Fibroblast of skin of right quadriceps (primary cell): ENCODE measurements around the gene MMEL1.
A peak's percentile ranks its signal among the peaks of the same experiment; 100 is the strongest.
"Not testable (repeated sequence)": the region's sequence is repeated elsewhere in the genome, so short reads cannot be mapped to it uniquely, and the experiment has no call there.

Source experiments
- DNase-seq: peaks from one replicate; pipeline ENCODE4 v3.0.0-alpha.2; 2013

MMEL1 gene

GRCh38 chr1:2632561-2633361 is at the start of gene MMEL1:
Gene MMEL1, minus strand, starts transcription at chr1:2633016. Its CDS starts 3,532 bp downstream, at chr1:2629484.
- no peak for DNase-seq

GRCh38 chr1:2676726-2677125 is 43.9 kb upstream of the MMEL1 start:
- DNase-seq = not testable (repeated sequence)

DNA sequence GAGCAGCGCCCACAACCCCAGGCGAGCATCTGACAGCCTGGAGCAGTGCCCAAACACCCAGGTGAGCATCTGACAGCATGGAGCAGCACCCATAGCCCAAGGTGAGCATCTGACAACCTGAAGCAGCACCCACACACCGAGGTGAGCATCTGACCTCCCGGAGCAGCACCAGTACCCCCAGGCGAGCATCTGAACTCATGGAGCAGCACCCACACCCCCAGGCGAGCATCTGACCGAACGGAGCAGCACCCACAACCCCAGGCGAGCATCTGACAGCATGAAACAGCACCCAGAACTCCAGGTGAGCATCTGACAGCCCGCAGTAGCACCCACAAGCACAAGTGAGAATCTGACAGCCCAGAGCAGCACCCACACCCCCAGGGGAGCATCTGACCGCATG is 38.8 kb upstream of the MMEL1 start:
- DNase-seq = not testable (repeated sequence)

DNA sequence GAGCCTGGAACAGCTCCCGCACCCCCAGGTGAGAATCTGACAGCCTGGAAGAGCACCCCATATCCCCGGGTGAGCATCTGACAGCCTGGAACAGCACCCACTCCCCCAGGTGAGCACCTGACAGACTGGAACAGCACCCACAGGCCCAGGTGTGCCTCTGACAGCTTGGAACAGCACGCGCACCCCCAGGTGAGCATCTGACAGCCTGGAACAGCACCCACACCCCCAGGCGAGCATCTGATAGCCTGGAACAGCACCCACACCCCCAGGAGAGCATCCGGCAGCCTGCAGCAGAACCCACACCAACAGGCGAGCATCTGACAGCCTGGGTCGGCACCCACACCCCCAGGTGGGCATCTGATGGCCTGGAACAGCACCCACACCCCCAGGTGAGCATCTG is 27.0 kb upstream of the MMEL1 start:
- DNase-seq = not testable (repeated sequence)

GRCh38 chr1:2657909-2658308 is 25.1 kb upstream of the MMEL1 start:
- DNase-seq = not testable (repeated sequence)

DNA sequence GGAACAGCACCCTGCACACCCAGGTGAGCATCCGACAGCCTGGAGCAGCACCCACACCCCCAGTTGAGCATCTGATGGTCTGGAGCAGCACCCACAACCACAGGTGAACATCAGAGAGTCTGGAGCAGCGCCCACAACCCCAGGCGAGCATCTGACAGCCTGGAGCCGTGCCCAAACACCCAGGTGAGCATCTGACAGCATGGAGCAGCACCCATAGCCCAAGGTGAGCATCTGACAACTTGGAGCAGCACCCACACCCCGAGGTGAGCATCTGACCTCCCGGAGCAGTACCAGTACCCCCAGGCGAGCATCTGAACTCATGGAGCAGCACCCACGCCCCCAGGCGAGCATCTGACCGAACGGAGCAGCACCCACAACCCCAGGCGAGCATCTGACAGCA is 24.3 kb upstream of the MMEL1 start:
- not testable (repeated sequence) for DNase-seq

DNA sequence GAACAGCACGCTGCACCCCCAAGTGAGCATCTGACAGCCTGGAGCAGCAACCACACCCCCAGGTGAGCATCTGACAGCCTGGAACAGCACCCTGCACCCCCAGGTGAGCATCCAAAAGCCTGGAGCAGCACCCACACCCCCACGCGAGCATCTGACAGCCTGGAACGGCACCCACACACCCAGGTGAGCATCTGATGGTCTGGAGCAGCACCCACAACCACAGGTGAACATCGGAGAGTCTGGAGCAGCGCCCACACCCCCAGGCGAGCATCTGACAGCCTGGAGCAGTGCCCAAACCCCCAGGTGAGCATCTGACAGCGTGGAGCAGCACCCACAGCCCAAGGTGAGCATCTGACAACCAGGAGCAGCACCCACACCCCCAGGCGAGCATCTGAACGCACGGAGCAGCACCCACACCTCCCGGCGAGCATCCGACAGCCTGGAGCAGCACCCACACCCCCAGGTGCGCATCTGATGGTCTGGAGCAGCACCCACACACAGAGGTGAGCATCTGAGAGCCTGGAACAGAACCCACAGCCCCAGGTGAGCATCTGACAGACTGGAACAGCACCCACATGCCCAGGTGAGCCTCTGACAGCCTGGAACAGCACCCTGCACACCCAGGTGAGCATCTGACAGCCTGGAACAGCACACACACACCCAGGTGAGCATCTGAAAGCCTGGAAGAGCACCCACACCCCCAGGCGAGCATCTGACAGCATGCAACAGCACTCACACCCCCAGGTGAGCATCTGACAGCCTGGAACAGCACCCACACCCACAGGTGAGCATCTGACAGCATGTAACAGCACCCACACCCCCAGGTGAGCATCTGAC is 23.0 kb upstream of the MMEL1 start:
- not testable (repeated sequence) for DNase-seq

DNA sequence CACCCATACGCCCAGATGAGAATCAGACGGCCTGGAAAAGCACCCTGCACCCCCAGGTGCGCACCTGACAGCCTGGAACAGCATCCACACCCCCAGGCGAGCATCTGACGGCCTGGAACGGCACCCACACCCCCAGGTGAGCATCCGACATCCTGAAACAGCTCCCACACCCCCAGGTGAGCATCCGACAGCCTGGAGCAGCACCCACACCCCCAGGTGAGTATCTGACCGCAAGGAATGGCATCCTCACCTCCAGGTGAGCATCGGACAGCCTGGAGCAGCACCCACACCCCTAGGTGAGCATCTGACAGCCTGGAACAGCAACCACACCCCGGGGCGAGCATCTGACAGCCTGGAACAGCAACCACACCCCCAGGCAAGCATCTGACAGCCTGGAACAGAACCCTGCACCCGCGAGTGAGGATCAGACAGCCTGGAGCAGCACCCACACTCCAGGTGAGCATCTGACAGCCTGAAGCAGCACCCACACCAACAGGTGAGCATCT is 21.7 kb upstream of the MMEL1 start:
- DNase-seq = not testable (repeated sequence)

GRCh38 chr1:2653741-2654442 is 21.1 kb upstream of the MMEL1 start:
- DNase-seq = not testable (repeated sequence)

DNA sequence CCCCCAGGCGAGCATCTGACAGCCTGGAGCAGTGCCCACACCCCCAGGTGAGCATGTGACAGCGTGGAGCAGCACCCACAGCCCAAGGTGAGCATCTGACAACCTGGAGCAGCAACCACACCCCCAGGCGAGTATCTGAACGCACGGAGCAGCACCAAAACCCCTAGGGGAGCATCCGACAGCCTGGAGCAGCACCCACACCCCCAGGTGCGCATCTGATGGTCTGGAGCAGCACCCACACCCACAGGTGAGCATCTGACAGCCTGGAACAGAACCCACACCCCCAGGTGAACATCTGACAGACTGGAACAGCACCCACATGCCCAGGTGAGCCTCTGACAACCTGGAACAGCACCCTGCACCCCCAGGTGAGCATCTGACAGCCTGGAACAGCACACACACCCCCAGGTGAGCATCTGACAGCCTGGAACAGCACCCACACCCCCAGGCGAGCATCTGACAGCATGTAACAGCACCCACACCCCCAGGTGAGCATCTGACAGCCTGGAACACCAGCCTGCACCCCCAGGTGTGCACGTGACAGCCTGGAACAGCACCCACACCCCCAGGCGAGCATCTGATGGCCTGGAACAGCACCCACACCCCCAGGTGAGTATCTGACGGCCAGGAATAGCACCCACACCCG is 20.2 kb upstream of the MMEL1 start:
- not testable (repeated sequence) for DNase-seq

- not testable (repeated sequence) for DNase-seq
Measured at GRCh38 chr1:2652152-2652925, 19.5 kb upstream of the MMEL1 start.

DNA sequence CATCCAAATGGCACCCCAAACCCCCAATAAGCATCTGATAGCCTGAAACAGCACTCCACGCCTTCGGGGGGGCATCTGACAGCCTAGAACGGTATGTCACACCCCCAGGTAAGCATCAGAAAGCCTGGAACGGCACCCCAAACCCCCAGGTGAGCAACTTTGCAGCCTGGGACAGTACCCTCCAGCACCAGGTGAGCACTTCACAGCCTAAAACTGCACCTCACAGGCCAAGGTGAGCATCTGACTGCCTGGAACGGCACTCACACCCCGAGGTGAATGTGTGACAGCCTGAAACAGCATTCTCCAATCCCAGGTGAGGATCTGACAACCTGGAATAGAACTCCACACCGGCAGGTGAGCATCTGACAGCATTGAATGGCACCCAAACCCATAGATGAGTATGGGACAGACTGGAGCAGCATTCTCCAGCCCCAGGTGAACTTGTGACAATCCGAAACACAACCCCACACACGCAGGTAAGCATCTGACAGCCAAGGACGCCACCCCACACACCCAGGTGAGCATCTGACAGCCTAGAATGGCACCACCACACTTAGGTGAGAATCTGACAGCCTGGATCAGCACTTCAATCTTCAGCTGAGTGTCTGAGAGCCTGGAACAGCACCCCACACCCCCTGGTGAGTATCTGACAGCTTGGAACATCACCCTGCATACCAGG is 18.3 kb upstream of the MMEL1 start:
- no peak for DNase-seq

DNA sequence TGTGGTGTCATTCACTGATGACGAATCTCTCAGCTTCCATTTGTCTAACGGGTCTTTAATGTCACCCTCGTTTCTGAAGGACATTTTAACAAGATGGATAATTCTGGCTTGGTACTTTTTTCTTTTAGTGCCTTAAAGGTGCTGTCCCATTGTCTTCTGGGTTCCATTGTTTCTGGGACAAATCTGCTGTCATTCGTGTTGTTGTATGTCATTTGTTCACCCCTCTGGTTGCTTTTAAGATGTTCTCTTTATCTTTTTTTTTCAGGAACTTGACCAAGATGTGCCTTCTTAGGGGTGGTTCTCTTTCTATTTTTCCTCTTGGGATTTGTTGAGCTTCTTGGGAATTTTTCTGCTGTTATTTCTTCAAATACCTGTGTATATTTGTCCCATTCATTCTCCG is 14.0 kb upstream of the MMEL1 start:
- DNase-seq = no peak

- DNase-seq = no peak
Measured at GRCh38 chr1:2645776-2646175, 13.0 kb upstream of the MMEL1 start.

DNA sequence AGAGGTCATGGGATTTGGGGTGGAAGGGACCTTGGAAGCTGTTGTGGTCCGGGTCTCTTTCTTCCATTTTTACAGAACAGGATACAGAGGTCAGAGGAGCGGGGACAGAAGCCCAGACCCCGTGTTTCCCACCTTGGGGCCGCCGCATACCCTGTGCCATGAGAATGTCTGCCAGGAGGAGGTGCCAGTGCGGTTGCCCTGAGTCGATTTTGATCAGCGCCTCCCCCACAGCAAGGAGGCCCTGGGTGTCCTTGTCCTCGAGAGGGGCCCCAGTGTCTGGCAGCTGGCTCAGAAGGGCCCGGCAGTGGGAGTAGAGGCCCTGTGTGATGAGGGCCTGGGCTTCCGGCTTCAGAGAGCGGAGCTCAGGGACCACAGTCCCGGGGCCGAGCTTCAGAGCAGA is 12.3 kb upstream of the MMEL1 start:
- no peak for DNase-seq

- DNase-seq = no peak
Measured at GRCh38 chr1:2644591-2645101, 11.8 kb upstream of the MMEL1 start.

DNA sequence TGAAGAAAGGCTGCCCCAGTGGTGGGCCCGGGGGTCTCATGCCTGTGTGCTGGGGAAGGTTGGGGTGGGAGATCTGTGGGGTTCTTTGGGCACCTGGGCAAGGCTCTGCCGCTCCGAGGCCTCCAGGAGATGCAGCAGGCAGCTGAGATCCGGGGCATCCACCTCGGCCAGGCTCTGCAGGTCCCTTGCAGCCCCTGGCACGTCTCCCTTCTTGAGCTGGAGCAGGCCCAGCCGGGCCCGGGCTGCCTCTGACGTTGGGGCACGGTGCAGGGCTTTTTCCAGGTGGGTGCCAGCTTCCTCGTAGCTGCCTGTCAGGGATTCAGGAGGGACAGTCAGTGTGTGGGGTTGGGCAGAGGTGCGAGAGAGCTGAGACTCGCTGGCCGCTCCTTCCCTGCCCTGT is 11.4 kb upstream of the MMEL1 start:
- no peak for DNase-seq

- DNase-seq = no peak
Measured at GRCh38 chr1:2643414-2644077, 10.7 kb upstream of the MMEL1 start.

- peak; percentile 89 for DNase-seq
Measured at GRCh38 chr1:2642560-2643413, 10.0 kb upstream of the MMEL1 start.
